Astrocyte of the spinal cord (primary cell): ENCODE results near the gene C11orf98.

ENCODE experiments used
- DNase-seq: peaks from one replicate; pipeline ENCODE4 v3.0.0; 2011; ENCODE audit warnings: low read depth, low spot score
- H3K4me3 ChIP-seq: 2 replicates; pipeline ENCODE4 v1.5.1; 2011; ENCODE audit warnings: low read depth, mild to moderate bottlenecking, low read length, moderate library complexity
- CTCF ChIP-seq: IDR thresholded peaks from 2 replicates; pipeline ENCODE4 v1.5.1; 2012; ENCODE audit warnings: low read depth, mild to moderate bottlenecking, low read length, inconsistent platforms
- in situ Hi-C: cut with HindIII; loops from 2 replicates; pipeline ENCODE4 v1.10.0; 2017; ENCODE audit warnings: low sequenced_read_pairs

C11orf98 gene

GRCh38 chr11:62646825-62647608 is 18.0 kb downstream of the C11orf98 start:
- no peak for TF ChIP-seq CTCF
- DNase-seq = no peak
- H3K4me3 ChIP-seq = no peak overlapping the region
- in situ Hi-C loops = no loop called here

DNA sequence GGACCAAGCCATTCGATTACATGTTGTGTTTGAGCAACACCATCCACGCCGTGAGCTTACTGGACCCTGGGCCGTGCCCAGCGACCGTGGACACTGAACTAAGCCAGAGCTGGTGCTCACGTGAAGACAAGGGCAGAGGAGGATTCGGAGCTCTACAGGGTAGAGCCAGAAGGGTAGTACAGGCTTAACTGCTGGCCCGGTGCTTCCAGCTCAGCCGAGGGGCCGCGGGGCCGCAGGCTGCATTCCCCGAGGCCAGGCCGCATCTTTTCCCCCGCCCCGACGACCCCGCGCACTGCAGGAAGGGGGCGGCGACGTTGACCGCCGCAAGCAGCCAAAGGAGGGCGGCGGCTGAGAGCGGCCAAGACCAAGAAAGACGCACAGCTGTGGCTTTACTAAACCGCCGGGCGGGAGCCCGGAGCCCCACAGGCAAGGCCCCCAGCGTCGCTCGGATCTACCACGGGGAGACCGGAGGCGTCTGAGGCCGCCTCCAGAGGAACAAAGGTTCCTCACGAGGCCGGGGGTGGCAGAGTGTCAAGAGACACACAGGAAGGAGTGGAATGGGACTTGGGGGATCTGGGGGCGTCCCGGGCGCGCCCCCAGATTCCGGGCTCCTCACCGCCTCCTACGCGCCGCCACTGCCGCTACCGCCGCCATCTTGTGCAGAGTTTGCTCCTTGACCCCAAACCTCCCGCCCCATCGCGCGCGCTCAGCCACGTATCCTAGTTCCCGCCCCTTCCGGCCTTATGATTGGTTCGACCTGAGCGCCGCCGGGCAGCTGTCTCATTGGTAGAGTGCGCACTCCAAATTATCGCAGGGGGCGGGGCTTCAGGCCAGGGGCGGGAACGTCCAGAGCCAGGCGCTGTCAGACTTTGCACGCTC is 18.8 kb downstream of the C11orf98 start, which contains the start of gene GANAB:
GANAB (minus strand) TSS at position 668 of the 879 bp plus-strand sequence; CDS start at position 654, 14 bp downstream.
- DNase-seq = peak; percentile 98
- peak within 1 kb of the TSS; percentile 96 for H3K4me3 ChIP-seq
- TF ChIP-seq CTCF = no peak
- in situ Hi-C loops = no loop called here

- H3K4me3 ChIP-seq = peak overlapping the region; percentile 96
- no peak for TF ChIP-seq CTCF
- no peak for DNase-seq
- in situ Hi-C loops = no loop called here
Observed at GRCh38 chr11:62645671-62645945, 19.4 kb downstream of the C11orf98 start.

GRCh38 chr11:62644220-62644619 is 20.8 kb downstream of the C11orf98 start:
- in situ Hi-C loops = no loop called here
- no peak for DNase-seq
- H3K4me3 ChIP-seq = no peak overlapping the region
- no peak for TF ChIP-seq CTCF

DNA sequence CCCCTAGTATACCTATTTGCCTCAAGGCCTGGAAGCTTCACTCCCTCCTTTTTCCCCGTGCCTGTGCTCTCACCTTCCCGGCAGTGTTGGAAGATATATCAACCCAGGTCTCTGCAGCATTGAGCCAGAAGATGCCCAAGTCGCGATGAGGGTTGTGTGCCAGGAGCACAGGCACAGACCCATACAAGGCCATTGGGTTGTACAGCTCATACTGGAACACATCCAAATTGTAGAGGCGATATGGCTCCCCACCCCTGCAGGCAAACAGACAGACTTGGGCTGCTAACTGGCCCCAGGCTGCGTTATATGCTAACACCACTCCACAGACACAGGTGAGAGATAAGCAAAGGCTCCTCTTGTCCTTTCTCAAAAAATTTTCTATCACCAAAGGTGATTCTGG is 32.5 kb downstream of the C11orf98 start:
- no peak for TF ChIP-seq CTCF
- in situ Hi-C loops = no loop called here

GRCh38 chr11:62627713-62628112 is 37.3 kb downstream of the C11orf98 start:
- DNase-seq = no peak
- no peak for TF ChIP-seq CTCF
- H3K4me3 ChIP-seq = no peak overlapping the region
- in situ Hi-C loops = no loop called here

More for the DNA sequence above, 32.5 kb downstream of the C11orf98 start:
- DNase-seq = no peak
- H3K4me3 ChIP-seq = no peak overlapping the region
